ENCODE measurements around the gene PAFAH1B2.
A peak's percentile ranks its signal among the peaks of the same experiment; 100 is the strongest.

The PAFAH1B2 gene

DNA sequence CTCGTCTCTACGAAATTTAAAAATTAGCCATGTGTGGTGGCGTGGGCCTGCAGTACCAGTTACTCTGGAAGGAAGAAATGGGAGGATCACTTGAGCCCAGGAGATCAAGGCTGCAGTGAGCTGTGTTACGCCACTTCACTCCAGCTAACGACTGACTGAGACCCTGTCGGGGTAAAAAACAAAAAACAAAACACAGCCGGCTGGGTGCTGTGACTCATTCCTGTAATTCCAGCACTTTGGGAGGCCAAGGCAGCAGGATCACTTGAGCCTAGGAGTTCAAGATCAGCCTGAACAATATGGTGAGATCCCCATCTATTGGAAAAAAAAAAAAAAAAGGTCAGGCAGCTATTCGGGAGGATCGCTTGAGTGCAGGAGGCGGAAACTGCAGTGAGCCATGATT lies 2.4 kb downstream of the PAFAH1B2 start:
- Mint-ChIP-seq H3K4me3 (peak overlapping the region; percentile 92 to 98), H3K4me1 (peaks cover 42% of the 10 kb centered on the region), H3K27me3 (peaks cover 7% of the 10 kb centered on the region), H3K9me3 (no peaks in the 10 kb centered on the region), H3K27ac (no peak overlapping the region)
- ATAC-seq (no peak), DNase-seq (no peak)

DNA sequence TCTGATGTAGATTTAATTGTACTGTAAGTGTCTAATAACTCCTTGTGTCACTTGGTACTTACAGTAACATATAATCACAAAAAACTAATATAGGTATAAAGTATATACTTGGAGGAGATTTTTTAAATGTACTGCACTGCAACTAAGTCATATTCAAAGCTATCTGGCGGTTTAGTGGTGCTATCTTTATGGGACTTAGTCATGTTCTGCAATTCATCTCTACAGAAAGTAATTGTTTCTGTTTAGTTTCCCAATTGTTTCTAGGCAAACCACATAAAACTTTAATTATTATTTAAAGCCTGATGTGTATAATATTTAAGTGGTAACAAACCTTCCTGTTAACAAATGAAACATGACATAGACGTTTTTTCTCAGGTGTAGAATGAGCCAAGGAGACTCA lies 8.0 kb downstream of the PAFAH1B2 start:
- Mint-ChIP-seq H3K27me3 (no peaks in the 10 kb centered on the region), H3K4me1 (peaks cover 18% of the 10 kb centered on the region), H3K4me3 (no peak overlapping the region), H3K9me3 (no peaks in the 10 kb centered on the region), H3K27ac (no peak overlapping the region)
- DNase-seq (no peak), ATAC-seq (no peak)

DNA sequence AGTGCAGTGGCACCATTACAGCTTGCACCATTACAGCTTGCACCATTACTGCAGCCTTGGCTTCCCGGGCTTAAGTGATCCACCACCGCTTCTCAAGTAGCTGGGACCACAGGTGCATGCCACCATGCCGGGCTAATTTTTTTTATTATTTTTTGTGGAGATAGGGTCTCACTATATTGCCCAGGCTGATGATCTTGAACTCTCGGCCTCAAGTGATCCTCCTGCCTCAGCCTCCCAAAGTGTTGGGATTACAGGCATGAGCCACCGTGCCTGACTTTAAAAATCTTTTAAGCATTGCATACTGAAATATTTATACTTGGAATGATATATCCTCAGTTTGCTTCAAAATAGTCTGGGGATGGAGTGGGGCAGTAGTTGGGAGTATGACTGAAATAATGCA lies 10.4 kb downstream of the PAFAH1B2 start:
- H3K4me3 Mint-ChIP-seq: no peak overlapping the region
- DNase-seq (no peak), ATAC-seq (no peak)
- H3K9me3 Mint-ChIP-seq: no peaks in the 10 kb centered on the region
- H3K4me1 Mint-ChIP-seq: peaks cover 15% of the 10 kb centered on the region
- no peaks in the 10 kb centered on the region for H3K27me3 Mint-ChIP-seq
- no peak overlapping the region for H3K27ac Mint-ChIP-seq

DNA sequence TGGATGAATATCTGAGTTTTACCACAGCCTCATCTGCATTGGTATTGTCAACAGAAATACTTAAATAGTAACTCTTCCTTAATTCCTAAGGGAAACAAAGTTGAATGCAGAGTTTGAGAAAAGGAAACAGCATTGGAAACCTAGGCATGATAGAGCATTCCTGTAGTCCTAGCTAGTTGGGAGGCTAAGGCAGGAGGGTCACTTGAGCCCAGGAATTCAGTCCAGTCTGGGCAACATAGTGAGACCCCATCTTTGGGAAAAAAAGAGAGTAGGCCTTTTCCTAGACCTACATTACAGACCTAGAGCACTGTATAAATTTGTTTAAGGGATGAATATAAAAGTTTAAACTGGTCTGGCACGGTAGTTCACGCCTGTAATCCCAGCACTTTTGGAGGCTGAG lies 13.4 kb downstream of the PAFAH1B2 start:
- H3K9me3 Mint-ChIP-seq: no peaks in the 10 kb centered on the region
- no peak for DNase-seq
- peaks cover 15% of the 10 kb centered on the region for H3K4me1 Mint-ChIP-seq
- no peaks in the 10 kb centered on the region for H3K27me3 Mint-ChIP-seq
- H3K27ac Mint-ChIP-seq: peak overlapping the region in 1 of 2 donors; percentile 37
- ATAC-seq: no peak
- H3K4me3 Mint-ChIP-seq: no peak overlapping the region

DNA sequence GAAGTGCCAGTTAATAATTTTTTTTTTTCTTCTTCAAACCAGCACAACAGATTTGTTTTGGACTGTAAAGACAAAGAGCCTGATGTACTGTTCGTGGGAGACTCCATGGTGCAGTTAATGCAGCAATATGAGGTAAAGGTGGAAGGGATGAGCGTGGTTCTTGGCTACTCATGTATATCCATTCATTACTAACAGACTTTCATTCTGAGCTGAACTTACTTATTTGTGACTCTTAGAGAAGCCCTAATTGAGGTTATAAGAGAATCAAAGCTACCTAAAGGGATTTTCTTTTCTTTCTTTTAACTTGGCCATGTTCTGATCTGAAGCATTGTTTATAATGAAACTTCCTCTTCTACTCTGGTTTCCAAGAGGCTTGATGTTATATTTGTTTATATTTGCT lies 15.8 kb downstream of the PAFAH1B2 start:
- H3K27ac Mint-ChIP-seq: peak overlapping the region in 1 of 2 donors; percentile 42
- ATAC-seq (no peak), DNase-seq (no peak)
- peaks cover 12% of the 10 kb centered on the region for H3K4me1 Mint-ChIP-seq
- no peak overlapping the region for H3K4me3 Mint-ChIP-seq
- no peaks in the 10 kb centered on the region for H3K27me3 Mint-ChIP-seq
- H3K9me3 Mint-ChIP-seq: no peaks in the 10 kb centered on the region

DNA sequence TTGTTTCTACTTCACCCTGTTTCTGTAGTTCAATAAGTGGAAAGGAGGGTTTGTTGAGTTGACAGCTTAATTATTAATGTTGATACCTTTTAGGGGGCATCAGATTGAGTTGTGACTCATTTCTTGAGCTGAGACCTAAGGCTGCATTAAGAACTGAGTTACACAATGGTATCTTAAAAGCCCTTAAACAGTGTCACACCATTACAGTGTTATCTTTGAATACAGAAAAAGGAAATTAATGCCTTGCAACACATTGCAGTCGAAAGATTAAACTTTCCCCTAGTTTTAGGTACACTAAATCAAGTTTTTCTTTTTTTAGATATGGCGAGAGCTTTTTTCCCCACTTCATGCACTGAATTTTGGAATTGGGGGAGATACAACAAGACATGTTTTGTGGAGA lies 16.7 kb downstream of the PAFAH1B2 start:
- Mint-ChIP-seq H3K27ac (peak overlapping the region in 1 of 2 donors; percentile 40), H3K4me3 (no peak overlapping the region), H3K9me3 (no peaks in the 10 kb centered on the region), H3K27me3 (no peaks in the 10 kb centered on the region), H3K4me1 (peaks cover 7% of the 10 kb centered on the region)
- DNase-seq: no peak
- ATAC-seq: no peak

DNA sequence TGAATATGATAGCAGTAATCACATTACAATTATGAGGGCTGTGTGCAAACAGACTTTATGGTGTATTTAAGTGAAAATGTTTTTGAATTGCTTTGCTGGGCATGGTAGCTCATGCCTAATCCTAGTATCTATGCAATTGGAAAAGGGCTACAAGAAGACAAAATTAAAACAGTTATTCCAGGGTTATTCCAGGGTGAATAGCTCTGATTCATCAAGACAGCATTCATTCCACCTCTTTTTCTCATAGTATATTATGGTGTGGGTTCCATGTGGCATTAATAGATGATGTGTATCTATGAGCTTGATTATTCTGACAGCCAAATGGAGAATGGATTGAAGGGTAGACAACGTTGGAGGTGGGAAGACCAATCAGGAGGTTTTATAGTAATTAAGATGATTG lies 22.4 kb downstream of the PAFAH1B2 start:
- ATAC-seq (no peak), DNase-seq (no peak)
- Mint-ChIP-seq H3K27ac (peak overlapping the region in 1 of 2 donors; percentile 6), H3K4me1 (peaks cover 4% of the 10 kb centered on the region), H3K9me3 (no peaks in the 10 kb centered on the region), H3K4me3 (no peak overlapping the region), H3K27me3 (no peaks in the 10 kb centered on the region)

DNA sequence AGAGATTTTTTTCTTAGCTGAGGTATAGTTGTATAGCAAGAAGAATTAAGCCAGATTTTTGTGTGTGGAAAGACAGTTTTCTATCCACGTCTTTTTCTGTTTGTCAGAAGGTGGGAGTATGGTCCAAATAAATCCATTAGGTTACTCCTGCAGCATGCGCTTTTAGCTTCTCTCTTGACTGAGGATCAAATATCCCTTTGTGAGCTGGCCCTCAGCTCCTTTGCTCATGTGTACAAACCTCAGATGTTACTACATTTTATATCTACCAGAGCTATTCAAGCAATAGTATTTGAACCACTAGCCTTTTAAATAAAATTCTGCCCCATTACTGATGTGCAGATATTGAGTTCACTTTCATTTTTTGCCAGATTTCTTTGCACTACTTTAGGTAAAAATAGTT lies 25.6 kb downstream of the PAFAH1B2 start:
- Mint-ChIP-seq H3K4me1 (peaks cover 10% of the 10 kb centered on the region), H3K27me3 (no peaks in the 10 kb centered on the region), H3K4me3 (no peak overlapping the region), H3K27ac (no peak overlapping the region), H3K9me3 (no peaks in the 10 kb centered on the region)
- ATAC-seq (no peak), DNase-seq (no peak)

DNA sequence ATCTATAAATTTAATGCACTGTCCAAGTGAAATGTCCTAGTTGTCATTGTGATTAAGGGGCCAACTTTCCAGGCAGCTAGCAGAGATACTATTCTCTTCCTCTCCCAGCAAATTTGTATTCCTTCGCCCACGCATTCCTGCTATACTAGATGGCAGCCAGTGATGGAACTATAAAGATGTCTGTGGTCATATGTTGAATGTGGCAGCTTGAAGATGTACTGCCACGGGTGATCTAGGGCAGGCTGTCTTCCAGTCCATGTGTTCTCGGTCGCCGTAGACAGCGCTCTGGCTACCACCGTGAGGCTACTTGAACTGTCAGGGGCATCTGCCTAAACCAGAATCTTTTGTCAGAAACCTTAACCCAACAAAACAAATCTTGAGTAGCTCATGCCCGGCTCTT lies 26.1 kb downstream of the PAFAH1B2 start:
- Mint-ChIP-seq H3K27ac (peak overlapping the region in 1 of 2 donors; percentile 35), H3K27me3 (no peaks in the 10 kb centered on the region), H3K4me1 (peaks cover 10% of the 10 kb centered on the region), H3K4me3 (no peak overlapping the region), H3K9me3 (no peaks in the 10 kb centered on the region)
- ATAC-seq: no peak
- DNase-seq: no peak

DNA sequence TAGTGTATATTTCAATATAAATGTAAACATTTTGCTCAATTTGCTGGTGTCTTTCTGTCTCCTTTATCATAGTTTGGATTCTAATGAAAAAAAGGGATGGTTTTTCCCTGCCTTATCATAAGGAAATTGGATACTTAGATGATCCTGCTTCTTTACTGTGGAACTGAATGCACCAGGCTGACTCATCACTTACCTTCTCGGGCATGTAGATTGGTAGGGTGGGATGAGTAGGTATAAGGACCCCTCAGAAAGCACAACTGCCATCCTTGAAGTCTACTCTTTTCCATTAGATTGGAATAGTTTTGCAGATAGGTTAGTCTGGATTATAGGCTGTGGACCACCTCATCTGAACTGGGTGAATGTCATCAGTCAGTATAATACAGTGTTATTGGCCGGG lies 26.9 kb downstream of the PAFAH1B2 start:
- no peak overlapping the region for H3K4me3 Mint-ChIP-seq
- peak overlapping the region in 1 of 2 donors; percentile 34 for H3K27ac Mint-ChIP-seq
- no peaks in the 10 kb centered on the region for H3K27me3 Mint-ChIP-seq
- DNase-seq (no peak), ATAC-seq (no peak)
- peaks cover 10% of the 10 kb centered on the region for H3K4me1 Mint-ChIP-seq
- no peaks in the 10 kb centered on the region for H3K9me3 Mint-ChIP-seq

DNA sequence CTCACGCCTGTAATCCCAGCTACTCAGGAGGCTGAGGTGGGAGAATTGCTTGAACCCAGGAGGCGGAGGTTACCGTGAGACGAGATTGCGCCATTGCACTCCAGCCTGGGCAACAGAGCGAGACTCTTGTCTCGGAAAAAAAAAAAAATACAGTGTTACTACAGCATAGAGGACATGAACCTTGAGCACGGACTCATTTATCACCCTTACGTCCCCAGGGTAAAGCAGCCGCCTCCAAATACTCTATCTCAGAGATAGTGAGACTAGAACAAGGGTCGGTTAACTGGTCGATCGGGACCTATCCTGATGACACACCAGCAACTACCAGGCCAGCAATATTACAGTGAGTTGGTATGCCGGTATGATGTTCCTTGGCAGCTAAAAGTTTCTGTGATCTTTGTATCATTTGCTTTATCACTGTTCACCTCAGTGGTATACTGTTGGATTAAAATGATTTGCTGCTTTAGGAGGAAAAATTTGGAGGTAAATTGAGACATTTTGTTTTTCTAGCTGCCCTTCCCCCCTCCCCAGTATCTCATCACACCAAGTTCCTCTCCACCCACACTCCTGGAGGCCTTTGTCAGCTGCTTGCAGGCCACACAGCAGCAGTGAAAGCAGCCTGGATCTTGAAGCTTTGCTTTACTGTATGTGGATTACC lies 27.4 kb downstream of the PAFAH1B2 start:
- DNase-seq (no peak), ATAC-seq (no peak)
- H3K4me3 Mint-ChIP-seq: no peak overlapping the region
- no peaks in the 10 kb centered on the region for H3K27me3 Mint-ChIP-seq
- peaks cover 10% of the 10 kb centered on the region for H3K4me1 Mint-ChIP-seq
- H3K9me3 Mint-ChIP-seq: no peaks in the 10 kb centered on the region
- H3K27ac Mint-ChIP-seq: peak overlapping the region in 1 of 2 donors; percentile 34

DNA sequence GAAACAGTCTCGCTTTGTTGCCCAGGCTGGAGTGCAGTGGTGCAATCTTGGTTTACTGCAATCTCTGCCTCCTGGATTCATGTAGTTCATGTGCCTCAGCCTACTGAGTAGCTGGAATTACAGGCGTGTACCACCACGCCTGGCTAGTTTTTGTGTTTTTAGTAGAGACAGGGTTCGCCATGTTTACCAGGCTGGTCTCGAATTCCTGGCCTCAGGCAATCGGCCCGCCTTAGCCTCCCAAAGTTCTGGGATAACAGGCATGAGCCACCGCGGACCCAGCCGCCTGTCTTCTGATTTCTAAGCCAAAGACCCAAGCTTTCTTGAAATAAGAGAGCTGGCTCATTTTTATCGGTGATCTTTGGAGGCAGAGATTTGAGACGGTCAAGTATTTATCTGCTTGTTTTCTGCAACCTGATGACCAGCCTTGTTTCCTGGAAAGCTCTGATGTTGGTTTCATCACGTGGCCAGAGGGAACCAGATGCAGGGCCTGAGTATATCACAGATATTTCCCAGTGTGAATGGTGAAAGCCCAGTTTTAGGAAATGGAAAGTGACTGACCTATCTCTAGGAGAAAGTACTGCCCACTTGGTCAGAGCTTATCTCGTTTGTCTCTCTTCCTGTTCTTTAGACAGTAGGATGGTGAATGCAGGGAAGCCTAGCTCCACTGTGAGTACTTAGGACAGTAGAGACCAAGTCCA lies 28.8 kb downstream of the PAFAH1B2 start:
- ATAC-seq: no peak
- H3K27ac Mint-ChIP-seq: no peak overlapping the region
- no peak overlapping the region for H3K4me3 Mint-ChIP-seq
- no peaks in the 10 kb centered on the region for H3K9me3 Mint-ChIP-seq
- no peak for DNase-seq
- peaks cover 13% of the 10 kb centered on the region for H3K4me1 Mint-ChIP-seq
- H3K27me3 Mint-ChIP-seq: no peaks in the 10 kb centered on the region

DNA sequence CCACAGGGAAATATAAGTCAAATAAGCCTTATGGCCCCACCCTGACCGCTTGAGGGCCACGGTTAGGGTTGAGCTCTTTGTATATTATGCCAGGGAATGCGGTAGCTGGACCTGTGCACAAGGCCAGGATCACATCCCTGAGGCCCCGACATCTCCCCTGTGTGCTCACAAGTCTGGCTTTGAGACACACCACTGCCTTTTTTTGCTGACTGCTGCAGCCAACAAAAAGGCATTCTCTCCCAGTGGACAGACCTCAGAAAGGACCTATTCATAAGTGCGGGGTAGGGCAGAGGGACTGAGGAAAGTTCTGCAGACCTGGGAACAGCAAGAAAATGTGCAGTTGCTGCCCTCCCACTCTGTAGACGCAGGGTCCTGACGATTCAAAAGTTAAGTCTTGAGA lies 31.0 kb downstream of the PAFAH1B2 start:
- H3K4me3 Mint-ChIP-seq: no peak overlapping the region
- H3K9me3 Mint-ChIP-seq: no peaks in the 10 kb centered on the region
- no peak for ATAC-seq
- H3K27ac Mint-ChIP-seq: no peak overlapping the region
- no peaks in the 10 kb centered on the region for H3K27me3 Mint-ChIP-seq
- H3K4me1 Mint-ChIP-seq: peaks cover 29% of the 10 kb centered on the region
- no peak for DNase-seq

DNA sequence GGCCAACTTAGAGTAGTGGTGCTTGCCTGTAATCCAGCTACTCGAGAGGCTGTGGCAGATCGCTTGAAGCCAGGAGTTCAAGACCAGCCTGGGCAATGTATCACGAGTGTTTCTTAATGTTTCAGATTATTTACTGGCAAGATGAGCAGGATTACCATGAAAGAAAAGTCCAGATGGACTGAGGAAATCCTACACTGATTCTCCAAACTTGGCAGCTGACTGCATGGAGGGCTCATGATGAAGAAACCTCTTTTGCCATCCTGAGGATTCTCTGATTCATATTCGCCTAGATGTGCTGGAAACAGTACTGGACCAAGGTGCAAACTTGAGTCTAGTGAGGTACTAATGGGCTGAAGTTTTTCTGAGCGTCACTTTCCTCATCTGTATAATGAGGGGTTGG lies 31.7 kb downstream of the PAFAH1B2 start:
- H3K27me3 Mint-ChIP-seq: no peaks in the 10 kb centered on the region
- ATAC-seq: no peak
- DNase-seq: no peak

DNA sequence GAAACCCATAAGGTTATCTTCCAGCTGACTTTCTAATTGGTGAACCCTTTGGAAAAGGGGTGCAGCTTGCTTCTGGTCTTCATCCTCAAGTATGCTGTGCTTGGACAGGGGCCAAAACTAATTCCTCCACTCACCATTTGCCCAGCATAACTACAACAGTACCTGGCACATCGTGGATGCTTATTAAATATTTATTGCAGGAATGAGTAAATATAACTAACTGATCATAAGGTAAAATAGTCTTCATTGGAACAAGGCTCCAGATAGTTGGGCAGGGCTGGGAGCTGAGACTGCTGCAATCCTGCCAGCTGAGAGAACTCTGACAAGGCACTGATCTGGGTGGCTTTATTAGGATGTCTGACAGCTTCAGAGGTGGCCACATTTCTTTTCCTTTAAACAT lies 32.1 kb downstream of the PAFAH1B2 start:
- H3K4me1 Mint-ChIP-seq: peaks cover 39% of the 10 kb centered on the region
- no peak for ATAC-seq
- no peaks in the 10 kb centered on the region for H3K27me3 Mint-ChIP-seq
- no peak for DNase-seq
- H3K9me3 Mint-ChIP-seq: no peaks in the 10 kb centered on the region
- no peak overlapping the region for H3K4me3 Mint-ChIP-seq
- H3K27ac Mint-ChIP-seq: no peak overlapping the region

More for the DNA sequence above, 31.7 kb downstream of the PAFAH1B2 start:
- Mint-ChIP-seq H3K4me1 (peaks cover 36% of the 10 kb centered on the region), H3K27ac (no peak overlapping the region), H3K9me3 (no peaks in the 10 kb centered on the region), H3K4me3 (no peak overlapping the region)

DNA sequence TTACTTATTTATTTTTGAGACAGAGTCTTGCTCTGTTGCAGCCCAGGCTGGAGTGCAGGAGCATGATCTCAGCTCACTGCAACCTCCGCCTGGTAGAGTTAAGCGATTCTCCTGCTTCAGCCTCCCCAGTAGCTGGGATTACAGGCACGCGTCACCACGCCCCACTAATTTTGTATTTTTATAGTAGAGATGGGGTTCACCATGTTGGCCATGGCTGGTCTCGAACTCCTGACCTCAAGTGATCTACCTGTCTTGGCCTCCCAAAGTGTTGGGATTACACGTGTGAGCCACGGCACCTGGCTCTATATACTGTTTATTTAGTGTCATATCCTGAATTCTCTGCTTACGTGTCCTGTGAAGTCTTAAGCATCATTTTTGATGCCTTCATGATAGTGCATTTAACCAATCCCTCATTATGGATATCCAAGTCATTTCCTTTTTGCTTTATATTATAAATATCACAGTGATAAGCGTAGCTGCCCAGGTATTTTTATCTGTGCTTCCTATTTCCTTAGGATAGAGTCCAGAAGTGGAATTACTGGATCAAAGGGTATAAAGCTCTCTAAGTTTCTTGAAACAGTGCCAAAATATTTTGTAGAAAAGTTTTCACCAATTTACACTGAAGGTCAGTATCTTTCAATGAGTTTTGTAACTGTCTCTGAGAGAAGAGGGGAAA lies 33.6 kb downstream of the PAFAH1B2 start:
- ATAC-seq: no peak
- no peaks in the 10 kb centered on the region for H3K27me3 Mint-ChIP-seq
- H3K4me3 Mint-ChIP-seq: peak overlapping the region; percentile 95
- DNase-seq: no peak
- H3K27ac Mint-ChIP-seq: peak overlapping the region; percentile 19 to 92
- H3K4me1 Mint-ChIP-seq: peaks cover 33% of the 10 kb centered on the region
- no peaks in the 10 kb centered on the region for H3K9me3 Mint-ChIP-seq

Measured in stimulated activated naive CD8-positive, alpha-beta T cell treated with anti-CD3 and anti-CD28 coated beads, Interleukin-15, amount 100 ng/mL, for 72 hours (primary cell).